GM12878 (cell line): Measurements from ENCODE around the gene COX6B1. TPM values are rescaled to one million over a fixed set of nuclear protein-coding genes. Genes with fewer than 3 reads are reported as not detected.

Experiments
- ATAC-seq: fragments of 200-7000 bp; cut with Tn5 transposase; 3 replicates; pipeline ENCODE4 v1.9.1; 2020; ENCODE audit warnings: mild to moderate bottlenecking, moderate library complexity
- BruUV-seq: library from RNA; stranded (reverse); fragments of 400-500 nt; replicated peaks from 2 replicates; lab custom pipeline; 2021; lab: Mats Ljungman, UMichigan
- CTCF ChIA-PET: fragments of 300-600 bp; sonication (Branson Sonifier 250); formaldehyde crosslinking; extraction: SDS; loops from one replicate; lab custom pipeline; 2021; ENCODE audit warnings: inconsistent platforms; lab: Yijun Ruan, JAX
- POLR2A ChIA-PET: fragments of 350-600 bp; formaldehyde crosslinking; extraction: SDS; loops from one replicate; lab custom pipeline; 2021; ENCODE audit warnings: inconsistent platforms; lab: Charles Lee
- RAD21 ChIA-PET: fragments of 300-600 bp; sonication (Branson Sonifier 250); formaldehyde crosslinking; loops from one replicate; lab custom pipeline; 2023; ENCODE audit warnings: antibody characterized with exemption; ENCODE audit not compliant: unreplicated experiment; lab: Charles Lee
- SMC1A ChIA-PET: fragments of 300-600 bp; sonication (Branson Sonifier 250); formaldehyde crosslinking; loops from one replicate; lab custom pipeline; 2023; ENCODE audit not compliant: unreplicated experiment, uncharacterized antibody; lab: Charles Lee
- DNase-seq: peaks from one replicate; pipeline ENCODE4 v3.0.0-alpha.2; 2011; ENCODE audit warnings: low read depth, low spot score
- FAIRE-seq: peaks from 3 replicates; lab custom pipeline; 2011; peaks lifted over from hg19 to GRCh38; lab: Jason Lieb, UNC
- H2AFZ ChIP-seq: 2 replicates; pipeline ENCODE4 v1.6.0; 2011; ENCODE audit warnings: low read depth, low read length, control low read depth; ENCODE audit not compliant: control insufficient read depth
- H3K27ac ChIP-seq: 2 replicates; pipeline ENCODE4 v1.5.1; 2011; ENCODE audit warnings: control low read depth; ENCODE audit not compliant: control insufficient read depth, insufficient read depth
- H3K27me3 ChIP-seq, 2 experiments: replicated peaks in 1 of 2; 2 replicates each; pipeline versions ENCODE4 v1.6.0 to v1.6.1; 2011; ENCODE audit warnings: low read length in 1 of 2; ENCODE audit not compliant: control insufficient read depth in 2 of 2, insufficient read depth in 2 of 2
- H3K36me3 ChIP-seq, 2 experiments: 2 replicates each; pipeline ENCODE4 v1.5.1; 2011; ENCODE audit warnings: low read length in 1 of 2; ENCODE audit not compliant: control insufficient read depth in 2 of 2, insufficient read depth in 2 of 2
- H3K4me1 ChIP-seq: 2 replicates; pipeline ENCODE4 v1.6.1; 2011; ENCODE audit warnings: mild to moderate bottlenecking, low read length, moderate library complexity, mixed read lengths; ENCODE audit not compliant: control insufficient read depth, insufficient read depth
- H3K4me2 ChIP-seq: 2 replicates; pipeline ENCODE4 v1.6.0; 2011; ENCODE audit warnings: control low read depth; ENCODE audit not compliant: control insufficient read depth, insufficient read depth
- H3K4me3 ChIP-seq: fragments of 200-600 bp; sonication (generic); 2 replicates; pipeline ENCODE4 v1.5.1; 2016
- H3K79me2 ChIP-seq: 2 replicates; pipeline ENCODE4 v1.6.0; 2011; ENCODE audit warnings: low read length; ENCODE audit not compliant: control insufficient read depth, insufficient read depth
- H3K9ac ChIP-seq: 2 replicates; pipeline ENCODE4 v1.8.0; 2011; ENCODE audit warnings: low read length, control low read depth, mixed read lengths; ENCODE audit not compliant: control insufficient read depth, insufficient read depth
- H3K9me3 ChIP-seq: replicated peaks from 3 replicates; pipeline ENCODE4 v1.5.1; 2011; ENCODE audit warnings: mild to moderate bottlenecking, low read length; ENCODE audit not compliant: control insufficient read depth, insufficient read depth
- H4K20me1 ChIP-seq: 2 replicates; pipeline ENCODE4 v1.6.0; 2011; ENCODE audit not compliant: control insufficient read depth, insufficient read depth
- BRCA1 ChIP-seq: IDR thresholded peaks from 2 replicates; pipeline ENCODE4 v1.6.1; 2011; ENCODE audit warnings: low read depth, low read length, improper control_type of control experiment
- CBX3 ChIP-seq: fragments of 200-600 bp; sonication (generic); IDR thresholded peaks from 2 replicates; pipeline ENCODE4 v1.6.1; 2016; ENCODE audit warnings: low read depth, borderline replicate concordance
- JUNB ChIP-seq: IDR thresholded peaks from 2 replicates; pipeline ENCODE4 v1.6.1; 2016; ENCODE audit warnings: antibody characterized with exemption, mild to moderate bottlenecking
- POLR2A ChIP-seq: IDR thresholded peaks from 2 replicates; pipeline ENCODE4 v1.6.1; 2011; ENCODE audit warnings: low read depth, mild to moderate bottlenecking, low read length
- POLR2AphosphoS2 ChIP-seq: IDR thresholded peaks from 2 replicates; pipeline ENCODE4 v1.6.1; 2011; ENCODE audit warnings: low read depth, mild to moderate bottlenecking, low read length, improper control_type of control experiment, moderate library complexity
- STAT3 ChIP-seq: IDR thresholded peaks from 2 replicates; pipeline ENCODE4 v1.6.1; 2011; ENCODE audit warnings: low read depth, low read length, improper control_type of control experiment
- WRNIP1 ChIP-seq: IDR thresholded peaks from 2 replicates; pipeline ENCODE4 v1.6.1; 2011; ENCODE audit warnings: low read depth, low read length, improper control_type of control experiment, borderline replicate concordance
- WGBS: methylation state at CpG from one replicate; pipeline ENCODE4 v1.1.6; 2016; ENCODE audit warnings: low lambda C conversion rate; ENCODE audit not compliant: insufficient replicate concordance, insufficient coverage; ENCODE audit errors: missing lambda C conversion rate; 5-methylcytosine and 5-hydroxymethylcytosine counted together
- in situ Hi-C: fragments of 300-500 bp; cut with MboI; formaldehyde crosslinking; loops from 9 replicates; pipeline ENCODE4 v1.14.3; 2018; ENCODE audit warnings: mixed read lengths
- intact Hi-C: fragments of 100-400 bp; cut with micrococcal nuclease; formaldehyde crosslinking; loops from one replicate; pipeline ENCODE4 v1.14.2; 2022; ENCODE audit not compliant: unreplicated experiment
- polyA plus RNA-seq, 11 experiments: library from polyadenylated mRNA; depleted of rRNA in 4 of 11; unstranded in 6 of 11; stranded (reverse) in 5 of 11; fragments of >200 nt; fragmentation: Nextera tagmentation in 4 of 11; fragmentation: Illumina TruSeq in 1 of 11; extraction: Ambion mirVana in 4 of 11; extraction: Trizol in 1 of 11; gene quantifications; 1 replicate in 1 of 11; 2 replicates in 10 of 11; pipeline versions ENCODE4 v1.2.1 to v1.2.3, GENCODE V29; 2011 to 2016; ENCODE audit warnings: inconsistent platforms in 2 of 11, missing spikeins in 2 of 11, low read depth in 1 of 11
- total RNA-seq, 4 experiments: library from RNA; depleted of rRNA in 3 of 4; stranded (reverse); fragments of >200 nt in 3 of 4; fragmentation: Illumina TruSeq in 1 of 4; extraction: Trizol in 1 of 4; gene quantifications; 2 replicates each; pipeline versions ENCODE4 v1.2.1 to v1.2.3, GENCODE V29; 2013 to 2021
- TF ChIP-seq, protein P1 (sequence below): fragments of 450-650 bp; IDR thresholded peaks from 2 replicates; pipeline ENCODE4 v1.6.1; 2017; ENCODE audit warnings: antibody characterized with exemption, mild to moderate bottlenecking, moderate library complexity
- TF ChIP-seq, protein P2 (sequence below): IDR thresholded peaks from 2 replicates; pipeline ENCODE4 v1.6.1; 2011; ENCODE audit warnings: mild to moderate bottlenecking, low read depth, low read length, moderate library complexity; ENCODE audit not compliant: insufficient replicate concordance
- TF ChIP-seq, protein P3 (sequence below): fragments of 450-650 bp; IDR thresholded peaks from 2 replicates; pipeline ENCODE4 v1.6.1; 2016; ENCODE audit warnings: mild to moderate bottlenecking
- TF ChIP-seq, protein P4 (sequence below): fragments of 450-650 bp; IDR thresholded peaks from 2 replicates; pipeline ENCODE4 v1.6.1; 2016; ENCODE audit warnings: mild to moderate bottlenecking, moderate library complexity, borderline replicate concordance
- TF ChIP-seq, protein P5 (sequence below): fragments of 450-650 bp; formaldehyde crosslinking; IDR thresholded peaks from 2 replicates; pipeline ENCODE4 v1.4.0; 2022; ENCODE audit warnings: mild to moderate bottlenecking, moderate library complexity

COX6B1 gene
- total and polyA plus RNA-seq, 10 of the 15 experiments (the other 5 are each of a cell fraction or from before 2014, with no cell fraction given), result 500 to 1,700 (median 862) TPM

DNA sequence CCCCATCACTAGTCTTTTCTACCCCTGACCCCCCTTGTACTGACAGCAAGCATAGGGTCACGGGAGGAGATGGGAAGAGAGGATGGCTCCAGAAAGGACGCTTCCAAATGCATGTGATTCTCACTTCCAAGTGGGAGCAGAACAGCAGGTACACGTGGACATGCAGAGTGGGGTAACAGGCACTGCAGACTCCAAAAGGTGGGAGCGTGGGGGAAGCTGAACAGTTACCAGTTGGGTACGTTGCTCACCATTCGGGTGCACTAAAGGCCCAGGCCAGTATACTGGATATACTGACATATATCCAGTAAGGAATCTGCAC lies 8.8 kb upstream of the COX6B1 start:
- FAIRE-seq (no peak), DNase-seq (no peak), ATAC-seq (no peak)
- SMC1A ChIA-PET, result no interaction called here
- WGBS, result 64% methylated on average over 6 of the region's 6 CpGs
- H3K9ac ChIP-seq, result no peak overlapping the region
- no peak overlapping the region for H2AFZ ChIP-seq
- POLR2A ChIA-PET, result no interaction called here
- RAD21 ChIA-PET, result no interaction called here
- H3K4me2 ChIP-seq, result no peak overlapping the region
- intact Hi-C loops, result no loop called here
- no peak overlapping the region for H3K27ac ChIP-seq
- H3K9me3 ChIP-seq, result no peaks in the 10 kb centered on the region
- no peak overlapping the region for H3K4me3 ChIP-seq
- no peaks in the 10 kb centered on the region for H3K27me3 ChIP-seq
- BruUV-seq, result no TSS peak
- in situ Hi-C loops, result no loop called here
- peaks cover 19% of the 10 kb centered on the region for H3K4me1 ChIP-seq
- no peaks in the 10 kb centered on the region for H4K20me1 ChIP-seq
- peaks cover 7 to 14% of the 10 kb centered on the region in 2 experiments; a peak in 3 of 4 replicates for H3K36me3 ChIP-seq
- CTCF ChIA-PET, result no interaction called here
- no peaks in the 10 kb centered on the region for H3K79me2 ChIP-seq
- TF ChIP-seq JUNB, result no peak
- TF ChIP-seq, protein P1, sequence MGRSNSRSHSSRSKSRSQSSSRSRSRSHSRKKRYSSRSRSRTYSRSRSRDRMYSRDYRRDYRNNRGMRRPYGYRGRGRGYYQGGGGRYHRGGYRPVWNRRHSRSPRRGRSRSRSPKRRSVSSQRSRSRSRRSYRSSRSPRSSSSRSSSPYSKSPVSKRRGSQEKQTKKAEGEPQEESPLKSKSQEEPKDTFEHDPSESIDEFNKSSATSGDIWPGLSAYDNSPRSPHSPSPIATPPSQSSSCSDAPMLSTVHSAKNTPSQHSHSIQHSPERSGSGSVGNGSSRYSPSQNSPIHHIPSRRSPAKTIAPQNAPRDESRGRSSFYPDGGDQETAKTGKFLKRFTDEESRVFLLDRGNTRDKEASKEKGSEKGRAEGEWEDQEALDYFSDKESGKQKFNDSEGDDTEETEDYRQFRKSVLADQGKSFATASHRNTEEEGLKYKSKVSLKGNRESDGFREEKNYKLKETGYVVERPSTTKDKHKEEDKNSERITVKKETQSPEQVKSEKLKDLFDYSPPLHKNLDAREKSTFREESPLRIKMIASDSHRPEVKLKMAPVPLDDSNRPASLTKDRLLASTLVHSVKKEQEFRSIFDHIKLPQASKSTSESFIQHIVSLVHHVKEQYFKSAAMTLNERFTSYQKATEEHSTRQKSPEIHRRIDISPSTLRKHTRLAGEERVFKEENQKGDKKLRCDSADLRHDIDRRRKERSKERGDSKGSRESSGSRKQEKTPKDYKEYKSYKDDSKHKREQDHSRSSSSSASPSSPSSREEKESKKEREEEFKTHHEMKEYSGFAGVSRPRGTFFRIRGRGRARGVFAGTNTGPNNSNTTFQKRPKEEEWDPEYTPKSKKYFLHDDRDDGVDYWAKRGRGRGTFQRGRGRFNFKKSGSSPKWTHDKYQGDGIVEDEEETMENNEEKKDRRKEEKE, result no peak
- no peak for TF ChIP-seq STAT3
- TF ChIP-seq, protein P2, sequence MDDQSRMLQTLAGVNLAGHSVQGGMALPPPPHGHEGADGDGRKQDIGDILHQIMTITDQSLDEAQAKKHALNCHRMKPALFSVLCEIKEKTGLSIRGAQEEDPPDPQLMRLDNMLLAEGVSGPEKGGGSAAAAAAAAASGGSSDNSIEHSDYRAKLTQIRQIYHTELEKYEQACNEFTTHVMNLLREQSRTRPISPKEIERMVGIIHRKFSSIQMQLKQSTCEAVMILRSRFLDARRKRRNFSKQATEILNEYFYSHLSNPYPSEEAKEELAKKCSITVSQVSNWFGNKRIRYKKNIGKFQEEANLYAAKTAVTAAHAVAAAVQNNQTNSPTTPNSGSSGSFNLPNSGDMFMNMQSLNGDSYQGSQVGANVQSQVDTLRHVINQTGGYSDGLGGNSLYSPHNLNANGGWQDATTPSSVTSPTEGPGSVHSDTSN, result no peak
- peak; percentile 58 for TF ChIP-seq POLR2A
- TF ChIP-seq BRCA1, result no peak
- no peak for TF ChIP-seq WRNIP1
- TF ChIP-seq, protein P3, sequence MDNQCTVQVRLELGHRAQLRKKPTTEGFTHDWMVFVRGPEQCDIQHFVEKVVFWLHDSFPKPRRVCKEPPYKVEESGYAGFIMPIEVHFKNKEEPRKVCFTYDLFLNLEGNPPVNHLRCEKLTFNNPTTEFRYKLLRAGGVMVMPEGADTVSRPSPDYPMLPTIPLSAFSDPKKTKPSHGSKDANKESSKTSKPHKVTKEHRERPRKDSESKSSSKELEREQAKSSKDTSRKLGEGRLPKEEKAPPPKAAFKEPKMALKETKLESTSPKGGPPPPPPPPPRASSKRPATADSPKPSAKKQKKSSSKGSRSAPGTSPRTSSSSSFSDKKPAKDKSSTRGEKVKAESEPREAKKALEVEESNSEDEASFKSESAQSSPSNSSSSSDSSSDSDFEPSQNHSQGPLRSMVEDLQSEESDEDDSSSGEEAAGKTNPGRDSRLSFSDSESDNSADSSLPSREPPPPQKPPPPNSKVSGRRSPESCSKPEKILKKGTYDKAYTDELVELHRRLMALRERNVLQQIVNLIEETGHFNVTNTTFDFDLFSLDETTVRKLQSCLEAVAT, result no peak
- TF ChIP-seq, protein P4, sequence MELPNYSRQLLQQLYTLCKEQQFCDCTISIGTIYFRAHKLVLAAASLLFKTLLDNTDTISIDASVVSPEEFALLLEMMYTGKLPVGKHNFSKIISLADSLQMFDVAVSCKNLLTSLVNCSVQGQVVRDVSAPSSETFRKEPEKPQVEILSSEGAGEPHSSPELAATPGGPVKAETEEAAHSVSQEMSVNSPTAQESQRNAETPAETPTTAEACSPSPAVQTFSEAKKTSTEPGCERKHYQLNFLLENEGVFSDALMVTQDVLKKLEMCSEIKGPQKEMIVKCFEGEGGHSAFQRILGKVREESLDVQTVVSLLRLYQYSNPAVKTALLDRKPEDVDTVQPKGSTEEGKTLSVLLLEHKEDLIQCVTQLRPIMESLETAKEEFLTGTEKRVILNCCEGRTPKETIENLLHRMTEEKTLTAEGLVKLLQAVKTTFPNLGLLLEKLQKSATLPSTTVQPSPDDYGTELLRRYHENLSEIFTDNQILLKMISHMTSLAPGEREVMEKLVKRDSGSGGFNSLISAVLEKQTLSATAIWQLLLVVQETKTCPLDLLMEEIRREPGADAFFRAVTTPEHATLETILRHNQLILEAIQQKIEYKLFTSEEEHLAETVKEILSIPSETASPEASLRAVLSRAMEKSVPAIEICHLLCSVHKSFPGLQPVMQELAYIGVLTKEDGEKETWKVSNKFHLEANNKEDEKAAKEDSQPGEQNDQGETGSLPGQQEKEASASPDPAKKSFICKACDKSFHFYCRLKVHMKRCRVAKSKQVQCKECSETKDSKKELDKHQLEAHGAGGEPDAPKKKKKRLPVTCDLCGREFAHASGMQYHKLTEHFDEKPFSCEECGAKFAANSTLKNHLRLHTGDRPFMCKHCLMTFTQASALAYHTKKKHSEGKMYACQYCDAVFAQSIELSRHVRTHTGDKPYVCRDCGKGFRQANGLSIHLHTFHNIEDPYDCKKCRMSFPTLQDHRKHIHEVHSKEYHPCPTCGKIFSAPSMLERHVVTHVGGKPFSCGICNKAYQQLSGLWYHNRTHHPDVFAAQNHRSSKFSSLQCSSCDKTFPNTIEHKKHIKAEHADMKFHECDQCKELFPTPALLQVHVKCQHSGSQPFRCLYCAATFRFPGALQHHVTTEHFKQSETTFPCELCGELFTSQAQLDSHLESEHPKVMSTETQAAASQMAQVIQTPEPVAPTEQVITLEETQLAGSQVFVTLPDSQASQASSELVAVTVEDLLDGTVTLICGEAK, result no peak
- TF ChIP-seq, protein P5, sequence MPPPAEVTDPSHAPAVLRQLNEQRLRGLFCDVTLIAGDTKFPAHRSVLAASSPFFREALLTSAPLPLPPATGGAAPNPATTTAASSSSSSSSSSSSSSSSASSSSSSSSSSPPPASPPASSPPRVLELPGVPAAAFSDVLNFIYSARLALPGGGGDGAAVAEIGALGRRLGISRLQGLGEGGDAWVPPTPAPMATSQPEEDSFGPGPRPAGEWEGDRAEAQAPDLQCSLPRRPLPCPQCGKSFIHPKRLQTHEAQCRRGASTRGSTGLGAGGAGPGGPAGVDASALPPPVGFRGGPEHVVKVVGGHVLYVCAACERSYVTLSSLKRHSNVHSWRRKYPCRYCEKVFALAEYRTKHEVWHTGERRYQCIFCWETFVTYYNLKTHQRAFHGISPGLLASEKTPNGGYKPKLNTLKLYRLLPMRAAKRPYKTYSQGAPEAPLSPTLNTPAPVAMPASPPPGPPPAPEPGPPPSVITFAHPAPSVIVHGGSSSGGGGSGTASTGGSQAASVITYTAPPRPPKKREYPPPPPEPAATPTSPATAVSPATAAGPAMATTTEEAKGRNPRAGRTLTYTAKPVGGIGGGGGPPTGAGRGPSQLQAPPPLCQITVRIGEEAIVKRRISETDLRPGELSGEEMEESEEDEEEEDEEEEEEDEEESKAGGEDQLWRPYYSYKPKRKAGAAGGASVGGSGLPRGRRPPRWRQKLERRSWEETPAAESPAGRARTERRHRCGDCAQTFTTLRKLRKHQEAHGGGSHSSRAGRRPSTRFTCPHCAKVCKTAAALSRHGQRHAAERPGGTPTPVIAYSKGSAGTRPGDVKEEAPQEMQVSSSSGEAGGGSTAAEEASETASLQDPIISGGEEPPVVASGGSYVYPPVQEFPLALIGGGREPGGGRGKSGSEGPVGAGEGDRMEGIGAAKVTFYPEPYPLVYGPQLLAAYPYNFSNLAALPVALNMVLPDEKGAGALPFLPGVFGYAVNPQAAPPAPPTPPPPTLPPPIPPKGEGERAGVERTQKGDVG (CRISPR knock-in tag), result no peak
- TF ChIP-seq CBX3, result no peak
- peak; percentile 42; the same call in 1 of the 2 replicates for TF ChIP-seq POLR2AphosphoS2
